ENCODE data around the gene CACNB4.

Gene CACNB4

GRCh38 chr2:151837926-151838325 lies 260.9 kb downstream of the CACNB4 start:
- Histone ChIP-seq H3K9me2 (ENCODE audit: low read depth, low read length) (no peaks in the 10 kb centered on the region), H3K4me1 (ENCODE audit: insufficient read depth, low read length, severe bottlenecking) (no peaks in the 10 kb centered on the region), H3K79me2 (ENCODE audit: insufficient read depth, low read length) (no peaks in the 10 kb centered on the region), H3K4me3 (ENCODE audit: low read depth, low read length, poor library complexity, severe bottlenecking) (no peak overlapping the region), H2AFZ (ENCODE audit: low read length) (no peak overlapping the region), H3K4me2 (ENCODE audit: low read length) (no peak overlapping the region), H4K20me1 (ENCODE audit: insufficient read depth, low read length) (no peaks in the 10 kb centered on the region), H3K36me3 (ENCODE audit: insufficient read depth, low read length) (no peaks in the 10 kb centered on the region), H3K9ac (ENCODE audit: low read length) (no peak overlapping the region), H3K27ac (ENCODE audit: low read depth, low read length, poor library complexity, severe bottlenecking) (no peak overlapping the region), H3K27me3 (ENCODE audit: insufficient read depth, low read length) (no peaks in the 10 kb centered on the region), H3F3A (ENCODE audit: insufficient read depth, low read length) (no peaks in the 10 kb centered on the region), H3K9me3 (ENCODE audit: low read length) (no peaks in the 10 kb centered on the region)
- no peak for TF ChIP-seq CTCF (IDR thresholded peaks at IDR 0.05; ENCODE audit: low read length)
- no peak for TF ChIP-seq EZH2 (IDR thresholded peaks at IDR 0.05; ENCODE audit: borderline replicate concordance, low read length)

GRCh38 chr2:151833984-151834383 lies 264.9 kb downstream of the CACNB4 start:
- no peaks in the 10 kb centered on the region for H4K20me1 ChIP-seq (ENCODE audit: insufficient read depth, low read length)
- no peaks in the 10 kb centered on the region for H3K9me3 ChIP-seq (ENCODE audit: low read length)
- no peak overlapping the region for H3K9ac ChIP-seq (ENCODE audit: low read length)
- H3K4me1 ChIP-seq (ENCODE audit: insufficient read depth, low read length, severe bottlenecking), result peaks cover 2% of the 10 kb centered on the region
- H3K4me2 ChIP-seq (ENCODE audit: low read length), result no peak overlapping the region
- TF ChIP-seq CTCF (IDR thresholded peaks at IDR 0.05; ENCODE audit: low read length), result no peak
- no peaks in the 10 kb centered on the region for H3K9me2 ChIP-seq (ENCODE audit: low read depth, low read length)
- H3K36me3 ChIP-seq (ENCODE audit: insufficient read depth, low read length), result no peaks in the 10 kb centered on the region
- no peak overlapping the region for H3K27ac ChIP-seq (ENCODE audit: low read depth, low read length, poor library complexity, severe bottlenecking)
- no peaks in the 10 kb centered on the region for H3K27me3 ChIP-seq (ENCODE audit: insufficient read depth, low read length)
- no peak overlapping the region for H2AFZ ChIP-seq (ENCODE audit: low read length)
- H3K79me2 ChIP-seq (ENCODE audit: insufficient read depth, low read length), result no peaks in the 10 kb centered on the region
- no peaks in the 10 kb centered on the region for H3F3A ChIP-seq (ENCODE audit: insufficient read depth, low read length)
- no peak overlapping the region for H3K4me3 ChIP-seq (ENCODE audit: low read depth, low read length, poor library complexity, severe bottlenecking)

- no peak for TF ChIP-seq CTCF (IDR thresholded peaks at IDR 0.05; ENCODE audit: low read length)
- no peak for TF ChIP-seq EZH2 (IDR thresholded peaks at IDR 0.05; ENCODE audit: borderline replicate concordance, low read length)
- no peak overlapping the region for H3K27ac ChIP-seq (ENCODE audit: low read depth, low read length, poor library complexity, severe bottlenecking)
- no peak overlapping the region for H3K4me2 ChIP-seq (ENCODE audit: low read length)
- H3F3A ChIP-seq (ENCODE audit: insufficient read depth, low read length), result no peaks in the 10 kb centered on the region
- H3K4me3 ChIP-seq (ENCODE audit: low read depth, low read length, poor library complexity, severe bottlenecking), result no peak overlapping the region
- H3K79me2 ChIP-seq (ENCODE audit: insufficient read depth, low read length), result peaks cover 20% of the 10 kb centered on the region
- no peak overlapping the region for H3K9ac ChIP-seq (ENCODE audit: low read length)
- no peaks in the 10 kb centered on the region for H4K20me1 ChIP-seq (ENCODE audit: insufficient read depth, low read length)
- H3K9me3 ChIP-seq (ENCODE audit: low read length), result no peaks in the 10 kb centered on the region
- H2AFZ ChIP-seq (ENCODE audit: low read length), result no peak overlapping the region
- no peaks in the 10 kb centered on the region for H3K27me3 ChIP-seq (ENCODE audit: insufficient read depth, low read length)
- H3K4me1 ChIP-seq (ENCODE audit: insufficient read depth, low read length, severe bottlenecking), result peaks cover 19% of the 10 kb centered on the region
- H3K36me3 ChIP-seq (ENCODE audit: insufficient read depth, low read length), result no peaks in the 10 kb centered on the region
- H3K9me2 ChIP-seq (ENCODE audit: low read depth, low read length), result no peaks in the 10 kb centered on the region
Observed at GRCh38 chr2:151830961-151831360, 267.9 kb downstream of the CACNB4 start.
